GM21515 (cell line): ENCODE measurements around the gene MAPK6.
"Not testable (repeated sequence)": the region's sequence is repeated elsewhere in the genome, so short reads cannot be mapped to it uniquely, and the experiment has no call there.

Experiments
- ATAC-seq: cut with Tn5 transposase; IDR thresholded peaks from one replicate; pipeline ENCODE4 v1.9.1; 2021; ENCODE audit not compliant: unreplicated experiment

MAPK6 gene

DNA sequence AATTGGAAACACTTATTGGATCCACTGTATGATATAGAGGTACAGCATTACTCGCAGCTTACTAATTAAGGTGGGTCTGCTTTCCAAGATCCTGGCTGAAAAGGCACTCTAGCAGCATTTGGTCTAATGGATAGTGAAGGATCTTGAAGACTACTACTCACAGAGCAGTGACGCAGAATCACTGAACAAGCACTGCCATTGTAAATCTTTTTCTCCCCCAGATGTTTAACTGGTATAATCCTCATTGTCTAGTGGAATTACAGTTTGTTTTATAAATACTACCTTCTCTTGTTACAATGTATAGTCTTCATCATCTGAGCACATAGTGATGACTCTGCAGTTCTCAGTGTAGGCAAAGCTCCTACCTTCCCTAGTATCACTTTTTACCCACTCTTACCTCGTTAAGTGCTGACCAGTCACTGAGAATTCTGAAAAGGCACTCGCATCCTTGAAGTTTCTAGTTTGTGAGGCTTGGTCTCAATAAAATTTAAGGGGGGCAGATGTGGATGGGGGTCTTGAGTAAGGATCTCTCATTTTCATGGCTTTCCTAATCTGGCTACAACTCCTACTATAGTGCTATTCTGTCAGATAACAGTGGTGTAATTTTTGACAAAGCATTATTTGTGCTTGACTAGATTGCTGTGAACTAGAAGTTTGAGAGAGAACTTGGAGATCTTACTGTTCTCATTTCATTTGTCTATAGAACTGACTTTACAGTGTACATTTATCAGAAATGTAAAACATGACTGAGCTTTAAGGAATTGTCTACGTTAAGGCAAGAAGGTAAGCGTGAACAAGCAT is 23.2 kb downstream of the MAPK6 start:
- ATAC-seq, result no peak

DNA sequence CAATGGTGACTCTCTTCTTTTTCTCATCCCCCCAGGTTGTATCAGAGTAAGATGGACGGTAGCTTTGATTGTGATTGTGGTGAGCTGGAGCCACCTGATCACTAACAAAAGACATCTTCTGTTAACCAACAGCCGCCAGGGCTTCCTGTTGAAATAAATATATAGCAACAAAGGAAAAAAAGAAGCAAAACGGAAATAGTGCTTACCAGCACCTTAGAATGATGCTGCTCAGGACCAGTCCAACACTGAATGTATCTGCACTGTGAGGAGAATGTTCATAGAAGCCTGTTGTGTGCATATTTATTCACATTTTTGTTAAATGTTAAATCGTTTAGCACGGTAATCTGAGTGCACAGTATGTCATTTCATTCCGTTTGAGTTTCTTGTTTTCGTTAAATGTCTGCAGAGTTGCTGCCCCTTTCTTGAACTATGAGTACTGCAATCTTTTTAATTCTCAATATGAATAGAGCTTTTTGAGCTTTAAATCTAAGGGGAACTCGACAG is 26.8 kb downstream of the MAPK6 start:
- not testable (repeated sequence) for ATAC-seq

DNA sequence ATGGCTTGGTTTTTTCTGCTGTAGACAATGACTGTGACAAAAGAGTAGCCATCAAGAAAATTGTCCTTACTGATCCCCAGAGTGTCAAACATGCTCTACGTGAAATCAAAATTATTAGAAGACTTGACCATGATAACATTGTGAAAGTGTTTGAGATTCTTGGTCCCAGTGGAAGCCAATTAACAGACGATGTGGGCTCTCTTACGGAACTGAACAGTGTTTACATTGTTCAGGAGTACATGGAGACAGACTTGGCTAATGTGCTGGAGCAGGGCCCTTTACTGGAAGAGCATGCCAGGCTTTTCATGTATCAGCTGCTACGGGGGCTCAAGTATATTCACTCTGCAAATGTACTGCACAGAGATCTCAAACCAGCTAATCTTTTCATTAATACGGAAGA is 27.5 kb downstream of the MAPK6 start:
- not testable (repeated sequence) for ATAC-seq

- ATAC-seq, result no peak
Observed at GRCh38 chr15:52050416-52050815, 31.4 kb downstream of the MAPK6 start.

DNA sequence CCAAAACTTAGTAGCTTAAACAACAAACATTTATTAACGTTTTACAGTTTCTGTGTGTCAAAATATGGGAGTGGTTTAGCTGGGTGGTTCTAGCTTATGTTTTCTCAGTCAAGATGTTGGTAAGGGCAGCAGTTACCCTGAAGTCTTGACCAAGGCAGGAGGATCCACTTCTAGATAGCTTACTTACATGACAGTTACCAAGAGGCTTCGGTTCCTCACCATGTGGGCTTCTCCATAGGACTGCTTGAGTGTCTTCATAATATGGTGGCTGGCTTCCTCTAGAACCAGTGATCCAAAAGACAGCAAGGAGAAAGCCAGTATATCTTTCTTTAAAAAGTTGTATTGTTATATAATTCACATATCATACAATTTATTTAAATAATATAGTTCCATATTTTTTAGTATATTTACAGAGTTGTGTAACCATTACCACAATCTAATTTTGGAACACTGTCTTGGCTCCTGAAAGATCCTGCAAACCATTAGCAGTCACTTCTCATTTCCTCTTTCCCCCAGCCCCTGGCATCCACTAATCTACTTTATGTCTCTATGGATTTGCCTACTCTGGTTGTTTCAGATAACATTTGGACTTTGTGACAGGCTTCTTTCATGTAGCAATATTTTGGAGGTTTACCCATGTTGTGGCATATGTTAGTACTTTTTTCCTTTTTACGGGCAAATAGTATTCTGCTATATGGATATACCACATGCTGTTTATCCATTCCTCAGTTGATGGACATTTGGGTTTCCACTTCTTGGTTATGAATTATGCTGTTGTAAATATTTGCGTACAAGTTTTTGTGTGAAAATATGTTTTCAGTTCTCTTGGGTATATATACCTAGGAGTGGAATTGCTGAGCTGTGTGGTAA is 33.3 kb downstream of the MAPK6 start:
- no peak for ATAC-seq

DNA sequence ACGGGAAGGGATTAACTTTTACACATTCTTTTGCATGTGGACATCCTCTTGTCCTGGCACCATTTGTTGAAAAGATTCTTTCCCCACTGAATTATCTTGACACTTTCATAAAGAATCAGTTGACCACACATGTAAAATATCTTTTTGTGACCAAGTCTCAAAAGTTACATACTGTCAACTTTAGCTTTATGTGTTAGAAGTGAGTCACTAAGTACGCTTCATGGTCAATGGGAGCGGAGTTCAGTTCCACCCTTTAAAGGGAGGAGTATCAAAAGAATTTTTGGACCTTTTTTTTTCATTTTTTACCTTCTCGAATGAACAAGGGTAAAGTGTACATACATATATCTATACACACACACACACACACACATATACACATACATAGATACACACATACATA is 35.4 kb downstream of the MAPK6 start:
- ATAC-seq, result no peak

DNA sequence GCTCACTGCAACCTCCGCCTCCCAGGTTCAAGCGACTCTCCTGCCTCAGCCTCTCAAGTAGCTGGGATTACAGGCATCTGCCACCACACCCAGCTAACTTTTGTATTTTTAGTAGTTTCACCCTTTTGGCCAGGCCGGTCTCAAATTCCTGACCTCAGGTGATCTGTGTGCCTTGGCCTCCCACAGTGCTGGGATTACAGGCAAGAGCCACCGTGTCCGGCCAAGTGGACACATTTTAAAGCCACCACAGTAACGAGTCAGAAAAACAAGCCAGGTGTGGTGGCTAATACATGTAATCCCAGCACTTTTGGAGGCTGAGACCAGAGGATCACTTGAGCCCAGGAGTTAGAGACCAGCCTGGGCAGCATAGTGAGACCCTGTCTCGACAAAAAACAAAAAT is 35.8 kb downstream of the MAPK6 start:
- not testable (repeated sequence) for ATAC-seq

- no peak for ATAC-seq
Observed at GRCh38 chr15:52056001-52056400, 37.0 kb downstream of the MAPK6 start.

DNA sequence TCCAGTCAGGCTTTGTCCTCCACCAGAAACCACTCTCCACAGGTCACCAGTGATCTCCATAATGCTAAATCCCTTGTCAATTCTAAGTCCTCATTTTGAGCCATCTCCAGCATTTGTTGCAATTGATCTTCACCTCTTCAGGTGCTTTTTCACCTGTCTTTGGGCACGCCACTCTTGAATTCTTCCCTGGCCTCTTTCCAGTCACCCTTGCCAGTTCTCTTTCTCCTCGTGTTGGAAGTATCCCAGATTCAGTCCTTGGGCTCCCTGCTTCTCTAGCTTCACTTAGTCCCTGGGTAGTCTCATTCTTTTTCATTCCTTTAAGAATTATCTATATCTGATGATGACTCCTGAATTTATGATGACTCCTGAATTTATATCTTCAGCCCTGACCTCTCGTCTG is 37.5 kb downstream of the MAPK6 start:
- no peak for ATAC-seq

DNA sequence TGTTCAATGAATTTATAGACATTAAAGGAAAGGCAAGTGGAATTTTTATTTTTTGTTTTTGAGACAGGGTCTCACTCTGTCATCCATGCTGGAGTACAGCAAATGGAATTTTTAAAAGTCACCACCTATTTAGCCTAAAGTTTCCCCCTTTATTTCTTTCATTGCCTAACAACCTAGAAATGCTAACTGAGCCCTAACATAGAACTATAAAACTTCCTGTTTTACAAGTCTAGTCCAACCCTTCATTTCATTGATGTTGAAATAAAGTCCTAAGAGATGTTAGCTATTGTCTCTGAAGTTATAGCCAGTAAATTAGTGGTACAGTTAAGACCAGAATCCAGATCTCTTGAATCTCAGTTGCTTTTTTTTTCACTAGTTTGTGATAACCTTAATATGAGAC is 39.0 kb downstream of the MAPK6 start:
- ATAC-seq, result no peak

DNA sequence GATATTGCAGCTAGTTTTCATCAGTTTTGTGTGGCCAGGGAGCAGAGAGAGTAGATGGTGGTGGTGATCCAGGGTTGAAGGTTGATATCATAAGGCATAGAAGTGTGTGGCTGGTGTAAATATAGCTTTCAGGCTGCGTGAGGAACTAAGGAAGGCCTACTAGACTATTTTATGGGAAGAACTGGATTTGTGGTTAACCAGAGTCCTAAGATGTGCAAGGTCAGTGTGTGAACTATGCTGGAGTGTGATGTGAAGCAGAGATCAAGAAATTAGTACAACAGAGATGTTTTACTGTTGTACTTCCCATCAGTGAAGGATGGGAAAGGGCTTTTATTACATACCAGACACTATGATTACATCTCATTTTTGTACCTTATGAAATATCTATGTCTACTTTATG is 41.5 kb downstream of the MAPK6 start:
- ATAC-seq, result no peak

DNA sequence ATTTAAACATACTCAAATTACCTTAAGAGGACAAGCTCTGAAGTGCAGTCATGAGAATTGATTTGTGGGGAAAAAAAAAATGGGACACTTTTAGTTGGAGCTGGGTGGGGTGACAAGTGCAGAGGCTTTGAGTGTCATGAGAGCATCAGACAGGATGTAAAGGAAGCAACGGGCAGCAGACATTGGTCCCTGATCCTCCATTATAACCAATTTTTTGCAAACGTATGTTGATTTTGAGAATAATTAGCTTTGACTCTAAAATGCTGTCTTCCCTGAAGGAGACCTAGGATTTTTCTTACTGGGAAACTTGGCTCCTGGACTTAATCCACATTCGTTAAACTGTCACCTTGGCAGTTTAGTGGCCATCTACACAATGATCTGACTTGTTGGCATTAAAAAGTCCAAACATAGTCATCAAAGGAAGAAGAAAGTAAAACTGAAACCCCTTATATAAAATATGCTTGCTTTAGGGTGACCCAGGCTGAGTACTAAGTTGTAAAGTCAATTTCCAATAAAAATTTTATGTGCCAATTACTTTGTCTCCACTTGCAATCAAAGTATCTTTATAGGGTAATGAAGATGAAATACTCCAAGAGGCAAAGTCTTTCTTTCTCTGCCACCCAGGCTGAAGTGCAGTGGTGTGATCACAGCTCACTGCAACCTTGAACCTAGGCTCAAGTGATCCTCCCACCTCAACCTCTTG is 48.0 kb downstream of the MAPK6 start:
- ATAC-seq, result no peak

GRCh38 chr15:52067545-52067926 is 48.5 kb downstream of the MAPK6 start:
- no peak for ATAC-seq

DNA sequence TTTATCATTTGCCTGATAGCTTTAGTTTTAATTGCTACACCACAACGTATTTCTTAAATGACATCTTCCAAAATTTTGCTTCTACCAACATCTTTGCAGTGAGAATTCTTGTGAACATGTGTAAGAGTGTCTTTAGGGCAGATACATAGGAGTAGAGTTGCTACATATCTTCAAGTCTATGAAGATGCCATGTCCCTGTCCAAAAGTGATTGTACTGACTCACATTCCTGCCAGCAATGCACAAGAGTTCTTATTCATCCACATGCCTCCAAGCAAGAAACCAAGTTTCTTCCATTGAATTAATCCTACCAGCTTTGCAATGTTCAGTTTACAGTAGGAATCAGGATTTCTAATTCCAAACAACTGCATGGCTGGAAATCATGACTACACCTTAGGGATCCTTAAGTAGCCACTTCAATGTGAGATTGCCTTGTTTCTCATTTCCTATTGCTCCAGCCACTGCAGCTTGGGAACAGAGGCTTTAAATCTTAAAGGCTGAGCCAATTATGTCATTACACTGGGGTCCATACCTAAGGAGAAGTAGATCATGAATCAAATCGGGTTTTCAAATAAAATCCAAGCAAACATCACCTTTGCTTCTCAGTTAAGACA is 49.1 kb downstream of the MAPK6 start:
- no peak for ATAC-seq

DNA sequence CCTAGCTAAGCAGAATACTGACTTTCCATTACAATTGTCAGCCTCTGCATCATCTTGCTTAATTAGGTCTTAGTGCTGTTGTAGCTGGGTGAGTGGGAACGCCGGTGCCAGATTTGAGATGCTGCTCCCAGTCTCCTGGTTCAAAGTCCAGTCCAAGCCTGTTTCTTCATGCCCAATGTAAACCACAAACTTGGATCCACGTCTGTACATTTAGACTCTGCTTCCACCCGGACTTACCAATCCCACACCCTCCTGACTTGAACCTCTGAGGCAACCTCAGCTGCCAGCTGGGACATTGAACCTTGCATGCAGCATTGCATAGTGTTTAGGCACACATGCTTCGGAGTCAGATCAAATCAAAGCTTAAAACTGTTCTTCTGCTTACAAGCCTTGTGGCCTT is 50.5 kb downstream of the MAPK6 start:
- ATAC-seq, result no peak

DNA sequence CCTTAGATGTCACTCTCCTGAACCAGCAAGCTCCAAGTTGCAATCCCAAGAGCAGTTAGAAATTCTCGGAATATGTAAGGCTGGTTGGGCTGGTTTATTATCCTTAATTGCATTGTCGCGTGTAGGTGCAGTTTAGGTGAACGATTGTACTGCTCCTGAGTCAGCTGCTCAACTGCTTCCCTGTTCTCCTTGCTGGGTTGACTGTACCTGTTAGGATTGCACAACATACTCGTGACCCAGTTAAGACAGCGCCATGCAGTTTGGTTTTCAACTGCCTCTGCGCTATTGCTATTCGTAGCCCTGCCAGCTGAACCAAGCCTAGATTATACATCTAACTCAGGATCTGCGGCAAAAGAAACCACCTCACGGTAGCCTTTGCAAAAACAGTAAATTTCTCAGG is 52.6 kb downstream of the MAPK6 start:
- ATAC-seq, result no peak

DNA sequence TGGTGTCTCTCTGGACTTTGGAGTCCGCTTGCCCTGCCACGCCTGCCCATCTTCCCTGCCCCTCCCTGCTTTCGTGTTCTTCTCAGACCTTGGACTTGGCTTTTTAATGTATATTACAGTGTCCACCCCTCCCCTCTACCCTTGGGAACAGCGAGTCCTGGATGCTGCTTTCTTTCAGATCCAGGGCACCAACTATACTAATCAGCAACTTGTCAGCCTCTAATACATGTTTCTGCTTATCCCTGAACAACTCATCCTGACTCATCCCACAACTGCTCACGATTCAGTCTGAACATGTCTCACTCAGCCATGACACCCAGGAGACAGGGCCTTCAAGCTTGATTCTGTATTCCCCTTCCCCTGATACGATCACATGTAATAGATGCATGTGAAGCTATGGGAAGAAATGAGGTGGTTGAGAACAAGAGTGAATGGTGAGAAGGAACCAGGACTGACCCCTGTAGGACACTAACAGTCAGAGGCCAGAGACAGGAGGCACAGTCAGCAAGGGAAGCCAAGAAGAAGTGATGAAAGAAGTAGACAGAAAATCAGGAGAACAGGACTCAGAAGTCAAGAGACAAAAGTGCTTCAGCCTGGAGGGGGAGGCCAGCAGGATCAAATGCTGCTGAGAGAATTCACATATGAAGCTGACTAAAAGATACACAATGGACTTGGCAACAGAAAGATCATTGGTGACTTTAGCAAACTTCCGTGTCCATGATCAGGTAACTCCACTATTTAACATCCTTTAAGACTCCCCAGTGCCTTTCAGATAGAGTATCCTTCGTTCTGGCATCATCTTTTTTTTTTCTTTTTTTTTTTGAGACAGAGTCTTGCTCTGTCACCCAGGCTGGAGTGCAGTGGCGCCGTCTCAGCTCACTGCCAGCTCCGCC is 58.1 kb downstream of the MAPK6 start:
- ATAC-seq, result no peak

DNA sequence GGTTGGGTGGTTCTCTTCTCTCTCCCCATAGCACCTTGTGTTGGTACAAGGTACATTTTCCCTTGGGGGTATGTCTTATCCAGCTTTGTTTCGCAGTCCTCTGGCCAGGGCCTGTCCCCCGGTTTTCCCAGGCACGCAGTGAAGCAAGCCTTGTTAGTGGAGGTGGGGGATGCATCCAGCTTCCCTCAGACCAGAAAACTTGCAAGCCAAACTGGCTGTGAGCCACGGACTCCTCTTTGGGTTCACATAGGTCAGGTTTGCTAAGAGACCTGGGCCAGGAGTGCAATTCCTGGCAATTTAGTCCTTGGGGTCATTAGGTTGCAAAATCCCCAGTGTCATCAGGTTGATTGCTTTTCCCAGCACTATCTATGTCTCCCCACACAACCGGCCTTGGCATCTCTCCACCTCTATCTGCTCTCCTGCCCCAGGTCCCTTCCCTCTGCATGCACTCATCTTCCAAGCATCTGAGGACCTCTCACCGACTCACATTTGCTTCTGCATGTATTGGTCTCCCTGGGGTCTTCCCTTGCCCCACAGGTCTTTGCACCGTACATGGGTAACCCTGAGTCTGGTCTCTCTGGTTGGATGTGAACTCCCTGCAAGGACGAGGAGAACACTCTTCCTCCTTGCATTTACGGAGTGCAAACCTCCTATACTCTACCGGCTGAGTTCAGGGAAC is 59.3 kb downstream of the MAPK6 start:
- no peak for ATAC-seq

- ATAC-seq, result no peak
Observed at GRCh38 chr15:52078876-52079700, 60.1 kb downstream of the MAPK6 start.
